Psoas muscle (tissue), 8 donors: ENCODE data around the gene IFT20. TPM values are rescaled to one million over a fixed set of nuclear protein-coding genes. Genes with fewer than 3 reads are reported as not detected.

Source experiments
- ATAC-seq, 4 donors: fragments of 200-7000 bp; cut with Tn5 transposase; one replicate each; pipeline ENCODE4 v1.9.1; 2020; ENCODE audit warnings: moderate library complexity in 3 of 4, mild to moderate bottlenecking in 2 of 4
- DNase-seq, 2 donors: peaks; one replicate each; pipeline ENCODE4 v3.0.0-alpha.2; 2020
- H3K27ac ChIP-seq: fragments of 200-600 bp; one replicate; pipeline ENCODE4 v1.8.0; 2022
- H3K27me3 ChIP-seq, 3 donors: fragments of 200-600 bp in 1 of 3; one replicate each; pipeline versions ENCODE4 v1.6.1 to v1.8.0; 2013 to 2022; ENCODE audit warnings: low read length in 2 of 3, mild to moderate bottlenecking in 2 of 3, moderate library complexity in 1 of 3; ENCODE audit not compliant: insufficient read depth in 3 of 3
- H3K36me3 ChIP-seq, 2 donors: fragments of 200-600 bp in 1 of 2; one replicate each; pipeline versions ENCODE4 v1.6.1 to v1.8.0; 2013 to 2022; ENCODE audit warnings: low read depth in 1 of 2, mild to moderate bottlenecking in 1 of 2, moderate library complexity in 1 of 2; ENCODE audit not compliant: insufficient read depth in 1 of 2
- H3K4me1 ChIP-seq: fragments of 200-600 bp; one replicate; pipeline ENCODE4 v1.8.0; 2022
- H3K4me3 ChIP-seq: fragments of 200-600 bp; one replicate; pipeline ENCODE4 v1.8.0; 2022; ENCODE audit warnings: mild to moderate bottlenecking
- H3K9me3 ChIP-seq: fragments of 200-600 bp; one replicate; pipeline ENCODE4 v1.8.0; 2022
- WGBS, 3 donors: extraction: QIAGEN DNeasy Blood & Tissue Kit; methylation state at CpG; one replicate each; pipeline versions ENCODE4 v1.1.6 to v1.1.7; 2013; 5-methylcytosine and 5-hydroxymethylcytosine counted together
- intact Hi-C, 2 donors: fragments of 100-400 bp; cut with DNase I; formaldehyde crosslinking; loops; one replicate each; pipeline versions ENCODE4 v1.11.0 to v1.14.2; 2022
- polyA plus RNA-seq, 3 donors: library from polyadenylated mRNA; stranded (reverse); fragments of 200-250 nt; gene quantifications; one replicate each; pipeline ENCODE4 v1.2.3, GENCODE V29; 2013
- total RNA-seq, 4 donors: library from RNA; stranded (reverse); fragmentation: NEBNext Ultra II Directional in 2 of 4; extraction: Animal tissue kit (Norgen Biotek cat#: 25700) in 2 of 4; gene quantifications; one replicate each; pipeline versions ENCODE4 v1.2.1 to v1.2.4, GENCODE V29; 2021 to 2023
- TF ChIP-seq, protein P1 (sequence below): fragments of 200-600 bp; IDR thresholded peaks from one replicate; pipeline ENCODE4 v1.8.0; 2022; ENCODE audit warnings: antibody characterized with exemption
- donor health status: healthy with polysubstance abuse.
- donor health status: DM: no; HTN: no; CAD: no; lungs with moderate emphysema.
- donor health status: Bipolar disorder and iron deficiency.
- donor health status: healthy.
- donor health status: DM: yes; HTN: yes; CAD: no.
- donor health status: DM: no; HTN: no; CAD: no.
- donor health status: DM: no; HTN: no; CAD: no.
- donor health status: DM: yes; HTN: yes; CAD: no.

The IFT20 gene
- total and polyA plus RNA-seq, 7 donors, result 4.4 to 32.1 (median 6.3) TPM

DNA sequence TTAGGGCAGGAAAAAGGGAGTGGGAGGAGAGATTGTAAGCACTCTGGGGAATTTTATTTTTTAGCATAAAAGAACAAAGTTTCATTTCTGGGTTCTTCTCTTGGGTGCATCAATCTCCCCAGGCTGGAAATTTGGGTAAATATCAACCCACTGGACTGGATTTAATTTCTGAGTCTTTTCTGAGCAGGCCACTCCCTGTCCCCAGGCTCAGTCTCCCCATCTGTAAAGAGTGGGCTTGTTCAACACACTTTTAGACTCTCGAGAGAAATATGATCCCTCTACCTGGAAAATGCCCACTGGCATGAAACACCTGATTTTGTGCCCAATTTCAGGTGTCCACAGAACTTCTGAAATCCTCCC is 35.5 kb upstream of the IFT20 start:
- TF ChIP-seq, protein P1, sequence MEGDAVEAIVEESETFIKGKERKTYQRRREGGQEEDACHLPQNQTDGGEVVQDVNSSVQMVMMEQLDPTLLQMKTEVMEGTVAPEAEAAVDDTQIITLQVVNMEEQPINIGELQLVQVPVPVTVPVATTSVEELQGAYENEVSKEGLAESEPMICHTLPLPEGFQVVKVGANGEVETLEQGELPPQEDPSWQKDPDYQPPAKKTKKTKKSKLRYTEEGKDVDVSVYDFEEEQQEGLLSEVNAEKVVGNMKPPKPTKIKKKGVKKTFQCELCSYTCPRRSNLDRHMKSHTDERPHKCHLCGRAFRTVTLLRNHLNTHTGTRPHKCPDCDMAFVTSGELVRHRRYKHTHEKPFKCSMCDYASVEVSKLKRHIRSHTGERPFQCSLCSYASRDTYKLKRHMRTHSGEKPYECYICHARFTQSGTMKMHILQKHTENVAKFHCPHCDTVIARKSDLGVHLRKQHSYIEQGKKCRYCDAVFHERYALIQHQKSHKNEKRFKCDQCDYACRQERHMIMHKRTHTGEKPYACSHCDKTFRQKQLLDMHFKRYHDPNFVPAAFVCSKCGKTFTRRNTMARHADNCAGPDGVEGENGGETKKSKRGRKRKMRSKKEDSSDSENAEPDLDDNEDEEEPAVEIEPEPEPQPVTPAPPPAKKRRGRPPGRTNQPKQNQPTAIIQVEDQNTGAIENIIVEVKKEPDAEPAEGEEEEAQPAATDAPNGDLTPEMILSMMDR, result no peak
- ATAC-seq, result no peak

DNA sequence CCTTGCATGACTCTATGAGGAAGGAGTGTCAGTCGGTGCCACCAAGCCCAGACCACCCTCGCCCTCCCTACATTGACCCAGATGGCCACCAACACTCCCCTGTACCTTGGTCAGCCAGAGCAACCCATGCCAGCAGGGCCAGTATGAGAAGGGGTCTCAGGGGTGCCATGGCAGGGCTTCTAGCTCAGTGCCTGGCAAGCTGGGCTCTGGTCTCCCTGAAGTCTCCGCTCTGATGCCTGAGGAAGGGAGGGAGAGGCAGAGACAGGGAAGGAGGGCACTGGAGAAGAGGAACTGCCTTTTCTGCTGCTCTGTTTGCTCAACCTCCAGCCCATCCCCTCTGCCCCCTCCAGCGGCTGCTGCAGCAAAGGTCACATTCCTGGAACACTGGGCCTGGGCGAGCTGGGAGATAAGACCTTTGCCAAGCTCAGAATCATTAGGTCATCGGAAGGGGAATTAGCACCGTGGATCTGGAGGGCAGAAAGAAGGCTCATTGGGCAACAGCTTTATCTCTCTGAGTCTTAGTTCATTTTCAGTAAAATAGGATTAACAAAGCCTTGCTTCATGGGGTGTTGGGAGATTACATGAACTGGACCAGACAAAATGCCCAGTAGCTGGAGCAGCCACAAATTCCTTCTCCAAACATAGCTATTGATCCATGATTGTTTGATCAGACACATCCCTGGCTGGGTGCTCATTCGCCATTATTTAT is 34.9 kb upstream of the IFT20 start, which contains the start of gene VTN:
VTN (minus strand) TSS at position 273 of the 709 bp plus-strand sequence; CDS start at position 169, 104 bp downstream.
- peak in 2 of 4 donors; percentile 12 to 14 for ATAC-seq
- intact Hi-C loops, result no loop called here
- Histone ChIP-seq H3K27me3 (no peaks in the 10 kb centered on the region), H3K27ac (peak within 1 kb of the TSS; percentile 38), H3K4me1 (peaks cover 12% of the 10 kb centered on the region), H3K36me3 (peaks cover 0 to 7% of the 10 kb centered on the region in 2 donors), H3K9me3 (no peaks in the 10 kb centered on the region), H3K4me3 (peak within 1 kb of the TSS; percentile 73)
- DNase-seq, result peak in 1 of 2 donors; percentile 37
- WGBS, 3 donors, result 23 to 33% (median 27%) methylated on average over 8 of the region's 8 CpGs
- TF ChIP-seq, protein P1, result no peak

More for the DNA sequence above, 35.5 kb upstream of the IFT20 start:
- no peak for DNase-seq
- H3K27me3 ChIP-seq, result no peaks in the 10 kb centered on the region
- 64 to 77% (median 73%) methylated on average over 1 of the region's 1 CpG for WGBS, 3 donors
- peak overlapping the region; percentile 38 for H3K27ac ChIP-seq
- intact Hi-C loops, result no loop called here
- H3K36me3 ChIP-seq, result peaks cover 0 to 3% of the 10 kb centered on the region in 2 donors
- H3K9me3 ChIP-seq, result no peaks in the 10 kb centered on the region
- peak overlapping the region; percentile 73 for H3K4me3 ChIP-seq
- H3K4me1 ChIP-seq, result peaks cover 12% of the 10 kb centered on the region

DNA sequence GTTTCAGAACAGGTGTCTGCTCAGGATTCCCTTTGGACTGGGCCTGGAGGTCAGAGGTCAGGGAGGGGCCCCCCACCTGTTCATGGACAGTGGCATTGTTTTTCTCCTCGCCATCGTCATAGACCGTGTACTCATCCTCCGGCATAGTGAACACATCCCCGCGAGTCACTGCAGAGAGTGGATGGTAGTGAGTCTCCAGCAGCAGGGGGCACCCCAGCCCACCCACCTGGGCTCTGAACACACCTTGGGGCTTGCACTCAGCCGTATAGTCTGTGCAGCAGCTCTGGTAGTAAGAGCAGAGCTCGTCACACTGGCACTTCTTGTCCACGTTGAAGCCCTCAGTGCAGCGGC is 34.4 kb upstream of the IFT20 start:
- TF ChIP-seq, protein P1, result no peak
- ATAC-seq, result no peak
- H3K4me1 ChIP-seq, result peaks cover 12% of the 10 kb centered on the region
- peaks cover 0 to 12% of the 10 kb centered on the region in 2 donors for H3K36me3 ChIP-seq
- 58 to 69% (median 59%) methylated on average over 10 of the region's 10 CpGs for WGBS, 3 donors
- H3K27ac ChIP-seq, result no peak overlapping the region
- no peaks in the 10 kb centered on the region for H3K27me3 ChIP-seq
- no peak for DNase-seq
- H3K9me3 ChIP-seq, result no peaks in the 10 kb centered on the region
- no peak overlapping the region for H3K4me3 ChIP-seq
- intact Hi-C loops, result no loop called here

DNA sequence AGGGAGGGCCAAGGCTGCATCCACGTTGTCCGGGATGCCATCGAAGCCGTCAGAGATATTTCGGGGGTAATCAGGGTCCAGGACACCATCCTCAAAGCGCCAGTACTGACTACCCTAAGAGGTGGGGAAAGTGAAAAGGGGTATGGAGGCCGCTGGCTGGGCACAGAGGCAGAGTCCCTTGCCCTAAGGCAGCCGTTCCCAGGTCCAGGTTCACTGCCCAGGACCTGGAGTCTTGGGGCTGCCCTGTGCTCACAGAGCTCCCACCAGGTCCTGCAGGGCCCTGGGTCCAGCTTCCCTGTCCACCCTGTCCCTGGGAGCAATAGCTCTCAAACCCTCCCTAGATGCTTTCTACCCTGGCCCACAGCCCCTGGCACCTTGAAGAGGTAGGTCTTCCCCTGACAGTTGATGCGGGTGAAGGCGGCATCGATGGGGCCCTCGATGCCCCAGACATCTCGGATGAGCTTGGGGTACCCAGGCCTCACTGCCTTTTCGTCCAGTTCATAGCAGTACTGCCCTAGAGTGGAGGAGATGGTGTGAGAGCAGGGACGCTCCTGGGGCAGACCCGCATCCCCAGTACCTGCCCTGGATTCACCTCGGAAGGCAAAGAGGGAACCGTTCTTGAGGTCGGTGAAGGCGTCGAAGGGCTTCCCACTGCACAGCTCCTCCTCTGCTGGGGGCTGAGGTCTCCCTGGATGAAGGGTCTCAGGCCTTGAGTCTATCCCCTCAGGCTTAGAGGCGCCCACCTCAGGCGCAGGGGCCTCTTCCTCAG is 33.8 kb upstream of the IFT20 start:
- TF ChIP-seq, protein P1, result no peak
- Histone ChIP-seq H3K4me3 (no peak overlapping the region), H3K36me3 (peaks cover 0 to 18% of the 10 kb centered on the region in 2 donors), H3K9me3 (no peaks in the 10 kb centered on the region), H3K27ac (no peak overlapping the region), H3K4me1 (peaks cover 12% of the 10 kb centered on the region), H3K27me3 (no peaks in the 10 kb centered on the region)
- ATAC-seq (no peak), DNase-seq (no peak)
- intact Hi-C loops, result no loop called here
- WGBS, 3 donors, result 83 to 87% (median 87%) methylated on average over 23 of the region's 23 CpGs
